ENCODE results near the gene NLGN4X. TPM values are rescaled to one million over a fixed set of nuclear protein-coding genes. Genes with fewer than 3 reads are reported as not detected.

Gene NLGN4X
- total RNA-seq, 1 experiment from 2014 or later: 0.05 TPM

- Histone ChIP-seq H3K9me3 (ENCODE audit: control insufficient read depth in 1 of 2, insufficient read depth in 1 of 2, low read depth in 1 of 2, low read length in 2 of 2) (no peaks in the 10 kb centered on the region), H3K9me2 (ENCODE audit: insufficient read depth) (no peaks in the 10 kb centered on the region), H3K4me1 (ENCODE audit: control insufficient read depth in 1 of 2, insufficient read depth in 2 of 2, low read length in 2 of 2) (no peaks in the 10 kb centered on the region), H3K4me3 (replicated peaks in 1 of 2; ENCODE audit: low read depth in 1 of 2, low read length in 2 of 2) (no peak overlapping the region), H3K27ac (ENCODE audit: low read depth, low read length) (no peak overlapping the region), H3K4me2 (ENCODE audit: low read length) (no peak overlapping the region), H3K9ac (ENCODE audit: low read length) (no peak overlapping the region), H3K27me3 (ENCODE audit: insufficient read depth, low read length) (no peaks in the 10 kb centered on the region), H3K79me2 (ENCODE audit: insufficient read depth, low read length) (no peaks in the 10 kb centered on the region), H2AFZ (ENCODE audit: low read depth, low read length, poor library complexity, severe bottlenecking) (no peak overlapping the region), H4K20me1 (ENCODE audit: insufficient read depth) (no peaks in the 10 kb centered on the region), H3K36me3 (ENCODE audit: control insufficient read depth in 1 of 2, insufficient read depth in 2 of 2, low read length in 2 of 2) (no peaks in the 10 kb centered on the region)
- DNase-seq (ENCODE audit: low read depth, low spot score) (no peak), ATAC-seq (no peak)
- ChIA-PET POLR2A (no interaction called here), CTCF (no interaction called here), RAD21 (ENCODE audit: low non-redundant PET in 1 of 2, low total read pairs in 2 of 2, uncharacterized antibody in 2 of 2, unreplicated experiment in 2 of 2) (no interaction called here)
- TF ChIP-seq YY1 (IDR thresholded peaks at IDR 0.05; ENCODE audit: extremely low read depth, insufficient replicate concordance, low read depth, low read length): no peak
- TF ChIP-seq CBX3 (IDR thresholded peaks at IDR 0.05; ENCODE audit: low read depth): no peak
- TF ChIP-seq ELF1 (IDR thresholded peaks at IDR 0.05; ENCODE audit: borderline replicate concordance, low read depth): no peak
- TF ChIP-seq POLR2A (IDR thresholded peaks at IDR 0.05; ENCODE audit: borderline replicate concordance, extremely low read depth, insufficient read depth, insufficient read length): no peak
- TF ChIP-seq TCF7L2 (IDR thresholded peaks at IDR 0.05; ENCODE audit: borderline replicate concordance, extremely low read depth, insufficient read depth, insufficient read length): no peak
- TF ChIP-seq ZNF274 (IDR thresholded peaks at IDR 0.05; ENCODE audit: low read depth, low read length): no peak
- no peak for TF ChIP-seq RAD21 (IDR thresholded peaks at IDR 0.05; ENCODE audit: low read depth)
- TF ChIP-seq SIN3A (IDR thresholded peaks at IDR 0.05; ENCODE audit: low read depth): no peak
- TF ChIP-seq ZBTB33 (IDR thresholded peaks at IDR 0.05; ENCODE audit: extremely low read depth, insufficient replicate concordance, low read length): no peak
- TF ChIP-seq MAX (IDR thresholded peaks at IDR 0.05): no peak
- intact Hi-C loops (cut with micrococcal nuclease): no loop called here
- BruUV-seq (replicated peaks): no TSS peak
These were observed 133.2 kb downstream of the NLGN4X start for GRCh38 chrX:6095469-6095868.

Measured in HCT116 (cell line).